HL-60/S4 treated with retinoic acid at 250 ng/mL for 4 days and 3 days (cell line): ENCODE results near the gene SCGB1C2.
"Not testable (repeated sequence)": the region's sequence is repeated elsewhere in the genome, so short reads cannot be mapped to it uniquely, and the experiment has no call there.

Experiments
- in situ Hi-C: fragments of 300-500 bp; cut with MboI; formaldehyde crosslinking; loops from 2 replicates; pipeline ENCODE4 v1.7.0; 2022; ENCODE audit warnings: low sequenced_read_pairs

SCGB1C2 gene

GRCh38 chr17:137166-137807 is at the start of gene SCGB1C2:
TSS of gene SCGB1C2 (plus strand) at chr17:137569. CDS start at chr17:137591, 22 bp downstream.
- in situ Hi-C loops = not testable (repeated sequence)

DNA sequence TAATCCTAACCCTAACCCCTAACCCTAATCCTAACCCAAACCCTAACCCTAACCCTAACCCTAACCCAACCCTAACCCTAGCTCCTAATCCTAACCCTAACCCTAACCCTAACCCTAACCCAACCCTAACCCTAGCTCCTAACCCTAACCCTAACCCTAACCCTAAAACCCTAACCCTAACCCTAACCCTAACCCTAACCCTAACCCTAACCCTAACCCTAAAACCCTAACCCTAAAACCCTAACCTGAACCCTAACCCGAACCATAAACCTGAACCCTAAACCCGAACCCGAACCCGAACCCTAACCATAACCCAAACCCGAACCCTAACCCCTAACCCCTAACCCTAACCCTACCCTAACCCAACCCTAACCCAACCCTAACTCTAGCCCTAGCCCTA is 24.3 kb upstream of the SCGB1C2 start:
- in situ Hi-C loops = not testable (repeated sequence)

- in situ Hi-C loops = not testable (repeated sequence)
Measured at GRCh38 chr17:118339-118917, 18.9 kb upstream of the SCGB1C2 start.

DNA sequence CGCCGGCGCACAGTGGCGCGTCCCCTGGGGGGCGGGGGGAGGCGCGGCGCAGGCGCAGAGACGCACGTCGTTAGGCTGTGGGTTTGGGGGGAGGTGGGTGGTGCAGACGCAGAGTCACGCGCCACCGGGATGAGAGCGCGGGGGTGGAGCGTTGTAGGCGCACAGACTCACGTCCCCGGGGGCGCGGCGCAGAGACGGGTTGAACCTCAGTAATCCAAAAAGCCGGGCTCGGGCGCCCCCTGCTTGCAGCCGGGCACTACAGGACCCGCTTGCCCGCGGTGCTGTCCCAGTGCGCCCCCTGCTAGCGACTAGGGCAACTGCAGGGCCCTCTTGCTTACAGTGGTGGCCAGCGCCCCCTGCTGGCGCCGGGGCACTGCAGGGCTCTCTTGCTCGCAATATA is 3.4 kb upstream of the SCGB1C2 start:
- in situ Hi-C loops = not testable (repeated sequence)

- in situ Hi-C loops = not testable (repeated sequence)
Measured at GRCh38 chr17:134332-134785, 3.0 kb upstream of the SCGB1C2 start.

DNA sequence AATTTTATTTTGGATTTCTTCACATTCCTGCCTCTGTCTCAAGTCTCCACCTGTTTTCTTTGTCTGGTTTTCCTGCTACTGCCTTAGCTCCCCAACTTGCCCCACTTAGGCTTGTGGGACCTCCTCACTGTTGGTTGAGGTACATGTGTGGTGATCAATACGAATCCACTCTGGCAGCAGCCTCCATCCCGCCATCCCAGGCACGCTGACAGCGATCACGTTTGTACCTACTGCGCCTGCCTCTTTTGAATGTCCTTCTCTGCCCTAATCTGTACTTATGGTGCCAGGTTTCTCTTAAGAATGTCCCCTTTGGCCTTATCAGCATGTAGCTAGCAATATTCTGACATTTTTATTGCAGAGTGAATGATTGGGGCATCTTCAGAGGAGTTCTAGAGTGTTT is 2.3 kb upstream of the SCGB1C2 start:
- in situ Hi-C loops = not testable (repeated sequence)

DNA sequence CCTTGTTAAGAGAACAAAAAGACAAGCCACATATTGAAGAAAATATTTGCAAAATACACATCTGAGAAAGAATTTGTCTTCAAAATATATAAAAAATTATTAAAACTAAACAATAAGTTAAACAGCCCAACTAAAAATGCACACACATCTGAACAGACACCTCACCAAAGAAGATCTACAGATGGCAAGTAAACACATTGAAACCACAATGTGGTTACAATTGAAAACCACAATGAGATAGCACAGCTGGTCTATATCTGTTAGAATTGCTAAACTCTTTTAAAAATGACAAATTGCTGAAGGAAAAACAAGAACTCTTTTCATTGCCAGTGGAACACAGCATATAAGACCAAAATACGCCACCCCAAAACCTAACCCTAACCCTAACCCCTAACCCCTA is 1.5 kb upstream of the SCGB1C2 start:
- in situ Hi-C loops = not testable (repeated sequence)

- in situ Hi-C loops = not testable (repeated sequence)
Measured at GRCh38 chr17:136531-136930, 838 bp upstream of the SCGB1C2 start.

DNA sequence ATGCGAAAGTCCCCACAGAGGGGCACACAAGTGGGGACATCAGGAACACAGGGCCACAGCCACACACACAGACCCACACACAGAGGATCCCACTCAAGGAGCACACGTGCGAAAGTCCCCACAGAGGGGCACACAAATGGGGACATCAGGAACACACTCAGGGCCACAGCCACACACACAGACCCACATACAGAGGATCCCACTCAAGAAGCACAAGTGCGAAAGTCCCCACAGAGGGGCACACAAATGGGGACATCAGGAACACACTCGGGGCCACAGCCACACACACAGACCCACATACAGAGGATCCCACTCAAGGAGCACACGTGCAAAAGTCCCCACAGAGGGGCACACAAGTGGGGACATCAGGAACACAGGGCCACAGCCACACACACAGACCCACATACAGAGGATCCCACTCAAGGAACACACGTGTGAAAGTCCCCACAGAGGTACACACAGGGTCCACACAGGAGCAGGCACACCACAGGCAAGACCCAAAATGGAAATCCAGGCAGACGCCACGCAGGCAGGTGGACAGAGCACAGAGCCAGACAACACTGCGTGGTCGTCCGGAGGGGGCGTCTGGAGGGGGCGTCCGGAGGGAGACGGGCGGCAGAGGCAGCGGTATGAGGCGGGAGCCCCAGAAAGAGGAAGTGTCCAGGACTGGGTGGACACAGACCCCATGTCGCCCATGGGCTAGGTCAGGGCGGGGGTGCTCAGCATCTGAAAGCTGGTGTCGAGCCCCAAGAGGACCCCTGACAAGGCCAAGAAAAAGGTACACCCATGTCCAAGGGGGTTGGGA is 2.2 kb downstream of the SCGB1C2 start:
- in situ Hi-C loops = not testable (repeated sequence)

GRCh38 chr17:142102-142661 is 4.8 kb downstream of the SCGB1C2 start:
- in situ Hi-C loops = no loop called here

- in situ Hi-C loops = no loop called here
Measured at GRCh38 chr17:142876-143784, 5.8 kb downstream of the SCGB1C2 start.

DNA sequence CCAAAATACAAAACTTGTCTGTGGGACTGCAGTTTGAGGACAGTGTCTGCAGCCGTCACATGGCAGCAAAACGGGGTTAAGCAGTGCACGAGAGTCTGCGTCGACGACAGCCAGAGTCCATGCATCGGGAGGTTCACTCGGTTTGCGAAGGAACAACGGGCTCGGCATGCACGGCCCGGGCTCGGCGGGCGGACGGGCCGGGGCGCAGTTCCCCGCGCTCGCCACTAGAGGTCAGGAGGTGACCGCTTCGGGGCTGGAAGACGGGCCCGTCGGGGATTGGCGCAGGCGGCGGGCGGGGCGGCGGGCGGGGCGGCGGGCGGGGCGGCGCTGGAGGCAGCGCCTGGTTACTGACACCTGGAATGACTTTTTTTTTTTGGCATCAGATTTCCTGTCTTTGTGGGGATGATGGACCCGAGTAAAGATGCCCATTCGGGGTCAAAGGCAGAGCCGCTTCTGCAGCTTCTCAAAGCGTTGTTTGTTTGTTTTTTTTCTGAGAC is 6.5 kb downstream of the SCGB1C2 start:
- in situ Hi-C loops = no loop called here

- in situ Hi-C loops = no loop called here
Measured at GRCh38 chr17:144936-145670, 7.7 kb downstream of the SCGB1C2 start.

- in situ Hi-C loops = no loop called here
Measured at GRCh38 chr17:145671-146541, 8.5 kb downstream of the SCGB1C2 start.

- in situ Hi-C loops = no loop called here
Measured at GRCh38 chr17:146546-146945, 9.2 kb downstream of the SCGB1C2 start.

DNA sequence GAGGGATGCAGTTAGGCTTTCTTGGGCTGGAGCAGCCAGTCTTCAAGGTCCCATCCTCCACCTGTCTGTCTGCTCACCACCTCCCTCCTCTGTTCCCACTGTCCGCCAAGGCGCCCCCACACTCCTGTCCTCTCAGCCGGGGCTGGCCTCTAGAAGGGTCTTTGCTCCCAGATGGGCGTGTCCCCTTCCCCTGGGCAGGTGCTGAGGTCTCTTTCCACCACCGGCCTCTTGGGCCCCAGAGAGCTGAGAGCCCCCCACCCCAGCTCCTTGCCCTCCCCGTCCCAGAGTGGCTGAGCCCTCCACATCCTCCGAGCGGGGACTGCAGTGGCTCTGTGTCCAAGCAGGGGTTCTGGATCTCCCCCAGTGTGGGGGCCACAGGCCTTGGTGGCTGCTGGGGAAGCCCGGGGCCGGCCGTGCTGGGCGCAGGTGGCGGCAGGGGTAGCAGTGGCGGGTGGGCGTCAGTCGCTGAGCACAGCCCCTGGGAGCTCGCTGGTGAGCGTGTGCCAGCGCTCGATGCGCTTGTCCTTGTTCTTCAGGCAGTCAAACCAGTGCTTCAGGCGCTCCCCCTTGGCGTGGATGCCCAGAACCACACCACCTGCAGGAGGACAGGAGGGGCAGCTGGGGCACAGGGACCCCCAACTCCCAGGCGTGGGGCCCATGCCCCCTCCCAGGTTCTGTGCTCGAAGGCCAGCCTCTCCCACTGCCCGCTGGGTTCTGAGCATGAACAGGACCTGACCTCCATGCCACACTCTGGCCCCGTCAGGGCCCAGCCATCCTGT is 9.8 kb downstream of the SCGB1C2 start:
- in situ Hi-C loops = no loop called here

DNA sequence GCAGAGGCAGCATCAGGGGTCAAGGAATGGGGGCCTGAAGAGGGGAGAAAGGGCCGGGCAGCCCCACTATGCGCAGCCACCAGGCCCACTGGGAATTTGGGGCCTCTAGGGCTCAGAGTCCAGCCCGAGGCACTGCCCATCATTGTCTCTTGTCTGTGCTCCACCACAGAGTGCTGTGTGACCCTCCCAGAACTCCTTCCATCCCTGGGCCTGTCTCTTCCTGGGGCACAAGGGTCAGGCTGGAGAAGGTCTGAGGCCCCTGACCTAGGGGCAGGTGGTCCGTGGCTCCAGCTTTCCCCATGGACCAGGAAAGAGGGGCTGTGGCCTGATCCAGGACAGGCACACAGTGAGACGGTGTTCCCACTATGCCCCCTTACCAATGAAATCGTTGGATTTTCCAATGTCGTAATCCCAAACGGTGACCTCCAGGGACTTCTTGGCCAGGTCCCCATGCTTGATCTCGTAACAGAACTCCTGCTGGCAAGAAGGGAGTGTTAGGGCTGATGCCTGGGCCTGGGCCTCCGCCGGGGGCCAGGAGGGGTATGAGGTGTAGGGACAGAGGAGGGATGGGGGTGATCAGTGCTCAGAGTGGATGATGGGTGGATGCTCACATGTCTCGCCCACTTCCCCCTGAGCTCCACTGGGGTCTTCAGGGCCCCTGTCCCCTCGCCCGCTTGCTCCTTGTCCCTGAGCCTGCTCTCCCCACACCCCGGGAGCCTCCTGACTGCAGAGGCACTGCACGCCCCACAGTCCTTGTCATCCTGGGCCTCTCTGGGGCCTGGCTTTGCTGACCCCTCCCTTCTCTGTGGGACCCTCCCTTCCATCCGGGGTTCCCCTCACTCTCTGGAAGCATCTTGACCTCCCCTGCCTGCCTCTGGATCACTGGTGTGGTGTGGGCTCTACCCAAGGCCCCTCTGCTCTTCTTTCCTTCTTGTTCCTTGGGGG is 10.7 kb downstream of the SCGB1C2 start:
- in situ Hi-C loops = no loop called here
